ENCODE data around the gene SQSTM1. TPM values are rescaled to one million over a fixed set of nuclear protein-coding genes. Genes with fewer than 3 reads are reported as not detected.

SQSTM1 gene
- total RNA-seq, 1 experiment from 2014 or later = 341 TPM

DNA sequence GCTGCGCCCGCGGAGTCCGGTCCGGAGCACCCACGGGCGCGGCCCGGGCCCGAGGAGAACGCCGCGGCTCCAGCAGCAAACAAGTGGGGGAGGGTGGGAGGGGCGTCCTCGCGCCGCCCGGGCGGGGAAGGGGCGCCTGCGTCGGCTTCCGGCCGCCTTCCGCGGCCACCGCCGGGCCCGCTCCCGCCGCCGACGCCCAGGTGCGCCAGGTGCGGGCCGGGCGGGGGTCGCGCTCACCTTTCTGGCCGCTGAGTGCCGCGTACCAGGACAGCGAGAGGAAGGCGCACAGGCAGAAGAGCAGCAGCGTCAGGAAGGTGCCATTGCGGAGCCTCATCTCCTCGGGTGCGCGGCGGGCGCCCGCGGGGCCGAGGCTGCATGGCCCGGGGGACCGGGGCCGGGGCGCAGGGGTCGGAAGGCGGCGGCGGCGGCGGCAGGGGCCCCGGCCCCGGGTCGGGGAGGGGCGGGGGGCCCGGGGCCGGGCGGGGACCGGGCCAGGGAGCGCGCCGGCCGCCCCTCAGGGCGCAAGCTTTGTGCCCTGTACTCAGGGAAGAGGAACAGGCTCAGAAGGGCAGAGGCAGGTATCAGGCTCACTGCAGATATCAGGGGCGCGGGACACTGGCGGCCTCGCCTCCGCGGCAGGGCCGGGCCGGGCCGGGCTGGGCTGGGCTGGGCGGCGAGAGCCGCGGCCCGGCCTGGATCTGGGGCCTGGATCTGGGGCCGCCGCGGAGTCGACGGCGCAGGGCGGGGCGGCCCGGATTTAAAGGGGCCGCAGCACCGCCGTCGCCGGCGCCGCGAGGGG lies 14.3 kb upstream of the SQSTM1 start, which contains the start of gene MGAT4B:
Gene MGAT4B (minus strand): TSS at position 617 of the 799 bp plus-strand sequence. CDS start 283 bp downstream, at position 334.
- Histone ChIP-seq H3K27me3 (ENCODE audit: low read length) (no peaks in the 10 kb centered on the region), H3K79me2 (ENCODE audit: low read length) (peaks cover 56% of the 10 kb centered on the region), H3K9me3 (ENCODE audit: low read length) (no peaks in the 10 kb centered on the region), H3K4me2 (ENCODE audit: low read length) (peak within 1 kb of the TSS; percentile 97), H3K27ac (ENCODE audit: low read length) (peak within 1 kb of the TSS; percentile 30; the same call in 1 of the 2 replicates), H3K4me3 (ENCODE audit: low read length) (peak within 1 kb of the TSS; percentile 86), H3K36me3 (ENCODE audit: low read depth, low read length) (no peaks in the 10 kb centered on the region), H3K4me1 (ENCODE audit: insufficient read depth, low read length) (peaks cover 31% of the 10 kb centered on the region), H4K20me1 (ENCODE audit: low read length) (peaks cover 5% of the 10 kb centered on the region), H3K9ac (ENCODE audit: low read length) (peak within 1 kb of the TSS; percentile 86), H2AFZ (ENCODE audit: low read length) (peak within 1 kb of the TSS; percentile 71), H3F3A (ENCODE audit: low read length, unreplicated experiment) (no peaks in the 10 kb centered on the region), H3K9me2 (replicated peaks; ENCODE audit: low read length) (no peaks in the 10 kb centered on the region)
- BruUV-seq (replicated peaks) = no TSS peak
- peak; percentile 74 for ATAC-seq
- no peak for TF ChIP-seq EZH2 (IDR thresholded peaks at IDR 0.05; ENCODE audit: low read length, unreplicated experiment)
- intact Hi-C loops (cut with micrococcal nuclease) = loop anchor here (1.0 to 5.0 kb wide), 3 partner anchors 12 to 74 kb away; partner anchors contain the start of genes MAML1 and MRNIP
- ChIA-PET POLR2A (ENCODE audit: unreplicated experiment) (no interaction called here), CTCF (interaction anchor here (0.6 kb wide), 1 partner anchor 98 kb away, joined by 4 read pairs; no protein-coding TSS in a partner anchor)
- peak; percentile 74 for DNase-seq

DNA sequence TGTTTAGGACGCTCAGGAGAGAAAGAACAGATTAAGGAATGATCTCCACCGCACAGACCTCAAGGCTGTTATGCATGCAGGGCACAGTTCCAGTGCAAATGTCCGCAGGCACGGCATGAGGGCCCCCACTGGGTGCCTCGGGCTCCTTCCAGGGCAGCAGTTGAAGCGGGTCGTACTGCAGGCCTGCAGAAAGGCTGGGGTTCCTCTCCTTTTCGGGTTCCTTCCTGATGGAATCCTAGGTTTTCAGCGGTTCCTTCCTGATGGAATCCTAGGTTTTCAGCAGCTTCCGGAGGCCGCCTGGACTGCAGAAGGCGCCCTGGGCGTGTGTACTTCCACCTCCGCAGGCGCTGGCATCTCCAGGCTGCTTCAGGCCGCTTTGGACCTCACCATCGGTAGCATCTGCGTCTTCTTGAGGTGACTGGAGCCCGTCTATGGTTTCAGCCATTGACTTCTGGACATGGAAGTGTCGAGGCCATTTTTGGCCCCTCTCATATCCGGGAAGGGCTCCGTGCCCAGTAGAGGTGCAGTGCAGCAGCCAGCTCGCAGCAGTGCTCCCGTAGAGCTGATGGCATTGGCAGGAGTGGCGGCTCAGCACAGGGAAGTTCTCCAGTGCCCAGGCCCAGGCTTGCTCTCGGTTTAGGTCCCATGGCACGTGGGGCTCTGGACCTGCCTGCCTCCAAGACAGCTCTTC lies 8.4 kb upstream of the SQSTM1 start:
- no peak overlapping the region for H3K27ac ChIP-seq (ENCODE audit: low read length)
- TF ChIP-seq, protein P1, sequence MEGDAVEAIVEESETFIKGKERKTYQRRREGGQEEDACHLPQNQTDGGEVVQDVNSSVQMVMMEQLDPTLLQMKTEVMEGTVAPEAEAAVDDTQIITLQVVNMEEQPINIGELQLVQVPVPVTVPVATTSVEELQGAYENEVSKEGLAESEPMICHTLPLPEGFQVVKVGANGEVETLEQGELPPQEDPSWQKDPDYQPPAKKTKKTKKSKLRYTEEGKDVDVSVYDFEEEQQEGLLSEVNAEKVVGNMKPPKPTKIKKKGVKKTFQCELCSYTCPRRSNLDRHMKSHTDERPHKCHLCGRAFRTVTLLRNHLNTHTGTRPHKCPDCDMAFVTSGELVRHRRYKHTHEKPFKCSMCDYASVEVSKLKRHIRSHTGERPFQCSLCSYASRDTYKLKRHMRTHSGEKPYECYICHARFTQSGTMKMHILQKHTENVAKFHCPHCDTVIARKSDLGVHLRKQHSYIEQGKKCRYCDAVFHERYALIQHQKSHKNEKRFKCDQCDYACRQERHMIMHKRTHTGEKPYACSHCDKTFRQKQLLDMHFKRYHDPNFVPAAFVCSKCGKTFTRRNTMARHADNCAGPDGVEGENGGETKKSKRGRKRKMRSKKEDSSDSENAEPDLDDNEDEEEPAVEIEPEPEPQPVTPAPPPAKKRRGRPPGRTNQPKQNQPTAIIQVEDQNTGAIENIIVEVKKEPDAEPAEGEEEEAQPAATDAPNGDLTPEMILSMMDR (conservative IDR thresholded peaks at IDR 0.05; ENCODE audit: low read depth, low read length) = no peak
- TF ChIP-seq EZH2phosphoT487 (IDR thresholded peaks at IDR 0.05; ENCODE audit: borderline replicate concordance, low read length) (no peak), EZH2 (IDR thresholded peaks at IDR 0.05; ENCODE audit: low read length, unreplicated experiment) (no peak)
- no peaks in the 10 kb centered on the region for H3K9me3 ChIP-seq (ENCODE audit: low read length)
- no peak overlapping the region for H3K4me2 ChIP-seq (ENCODE audit: low read length)
- ATAC-seq = no peak
- DNase-seq = no peak
- no peak overlapping the region for H3K4me3 ChIP-seq (ENCODE audit: low read length)
- peaks cover 12% of the 10 kb centered on the region for H3K79me2 ChIP-seq (ENCODE audit: low read length)
- ChIA-PET POLR2A (ENCODE audit: unreplicated experiment) (no interaction called here), CTCF (no interaction called here)
- no peaks in the 10 kb centered on the region for H3F3A ChIP-seq (ENCODE audit: low read length, unreplicated experiment)
- intact Hi-C loops (cut with micrococcal nuclease) = no loop called here
- no TSS peak for BruUV-seq (replicated peaks)
- no peaks in the 10 kb centered on the region for H3K9me2 ChIP-seq (replicated peaks; ENCODE audit: low read length)
- no peaks in the 10 kb centered on the region for H3K36me3 ChIP-seq (ENCODE audit: low read depth, low read length)
- H3K9ac ChIP-seq (ENCODE audit: low read length) = no peak overlapping the region
- H3K4me1 ChIP-seq (ENCODE audit: insufficient read depth, low read length) = no peaks in the 10 kb centered on the region
- H4K20me1 ChIP-seq (ENCODE audit: low read length) = no peaks in the 10 kb centered on the region
- H2AFZ ChIP-seq (ENCODE audit: low read length) = no peak overlapping the region
- no peaks in the 10 kb centered on the region for H3K27me3 ChIP-seq (ENCODE audit: low read length)

DNA sequence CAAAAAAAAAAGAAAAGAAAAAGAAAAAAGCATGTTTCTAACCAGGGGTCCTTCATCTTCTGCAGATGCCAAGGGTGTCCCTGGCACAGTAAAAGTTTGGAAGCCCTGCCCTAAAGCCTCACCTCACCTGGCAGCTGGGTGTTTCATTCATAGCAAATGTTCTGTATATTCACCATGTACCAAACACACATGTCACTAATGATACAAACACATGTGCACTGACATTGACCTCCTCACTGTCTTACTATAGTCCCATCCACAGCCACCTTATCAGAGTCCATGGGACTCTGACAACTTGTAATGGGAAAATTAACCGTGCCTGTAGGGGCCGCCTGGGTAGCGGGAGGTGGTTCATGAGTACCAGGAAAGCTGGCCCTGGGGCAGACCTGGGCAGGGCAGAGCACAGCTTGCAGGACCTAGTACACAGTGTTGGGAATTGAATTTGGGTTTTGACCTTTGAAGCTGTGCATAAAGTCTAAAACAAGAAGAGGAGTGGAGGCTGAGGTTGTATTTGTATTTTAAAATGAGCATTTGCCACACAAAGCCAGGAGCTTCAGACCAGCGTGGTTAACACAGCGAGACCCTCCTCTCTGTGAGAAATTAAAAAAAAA lies 7.6 kb upstream of the SQSTM1 start:
- Histone ChIP-seq H4K20me1 (ENCODE audit: low read length) (no peaks in the 10 kb centered on the region), H3K36me3 (ENCODE audit: low read depth, low read length) (no peaks in the 10 kb centered on the region), H2AFZ (ENCODE audit: low read length) (no peak overlapping the region), H3K27ac (ENCODE audit: low read length) (no peak overlapping the region), H3K9me2 (replicated peaks; ENCODE audit: low read length) (no peaks in the 10 kb centered on the region), H3K27me3 (ENCODE audit: low read length) (no peaks in the 10 kb centered on the region), H3K4me1 (ENCODE audit: insufficient read depth, low read length) (peaks cover 3% of the 10 kb centered on the region), H3K79me2 (ENCODE audit: low read length) (peaks cover 3% of the 10 kb centered on the region), H3K4me2 (ENCODE audit: low read length) (no peak overlapping the region), H3F3A (ENCODE audit: low read length, unreplicated experiment) (no peaks in the 10 kb centered on the region), H3K9ac (ENCODE audit: low read length) (no peak overlapping the region), H3K4me3 (ENCODE audit: low read length) (no peak overlapping the region), H3K9me3 (ENCODE audit: low read length) (no peaks in the 10 kb centered on the region)
- BruUV-seq (replicated peaks) = no TSS peak
- ATAC-seq = no peak
- TF ChIP-seq EZH2phosphoT487 (IDR thresholded peaks at IDR 0.05; ENCODE audit: borderline replicate concordance, low read length) (no peak), EZH2 (IDR thresholded peaks at IDR 0.05; ENCODE audit: low read length, unreplicated experiment) (no peak)
- TF ChIP-seq, protein P1 (conservative IDR thresholded peaks at IDR 0.05; ENCODE audit: low read depth, low read length) = no peak
- intact Hi-C loops (cut with micrococcal nuclease) = no loop called here
- no peak for DNase-seq
- ChIA-PET POLR2A (ENCODE audit: unreplicated experiment) (no interaction called here), CTCF (no interaction called here)

Measured in PC-3 (cell line).